NT2/D1 (cell line): Measurements from ENCODE around the gene BMP6.

Source experiments
- DNase-seq: peaks from one replicate; pipeline ENCODE4 v3.0.0-alpha.2; 2011; ENCODE audit warnings: low read depth, low spot score
- H3K27me3 ChIP-seq: 2 replicates; pipeline ENCODE4 v1.6.0; 2011; ENCODE audit warnings: mild to moderate bottlenecking; ENCODE audit not compliant: insufficient read length, insufficient read depth
- H3K36me3 ChIP-seq: 2 replicates; pipeline ENCODE4 v1.6.1; 2011; ENCODE audit warnings: mild to moderate bottlenecking, low read length, mixed read lengths; ENCODE audit not compliant: insufficient read depth, insufficient read length
- H3K4me1 ChIP-seq: 2 replicates; pipeline ENCODE4 v1.5.1; 2011; ENCODE audit not compliant: insufficient read depth, insufficient read length
- H3K4me3 ChIP-seq: 2 replicates; pipeline ENCODE4 v1.5.1; 2011; ENCODE audit warnings: low read depth; ENCODE audit not compliant: insufficient read length
- H3K9ac ChIP-seq: 2 replicates; pipeline ENCODE4 v1.6.0; 2011; ENCODE audit warnings: low read depth; ENCODE audit not compliant: insufficient read length
- H3K9me3 ChIP-seq: 2 replicates; pipeline ENCODE4 v1.5.1; 2011; ENCODE audit warnings: mild to moderate bottlenecking, low read length; ENCODE audit not compliant: insufficient read depth
- SUZ12 ChIP-seq: IDR thresholded peaks from 2 replicates; pipeline ENCODE4 v1.6.1; 2011; ENCODE audit not compliant: insufficient read length, insufficient read depth; ENCODE audit errors: extremely low read depth
- YY1 ChIP-seq: IDR thresholded peaks from 2 replicates; pipeline ENCODE4 v1.6.1; 2011; ENCODE audit not compliant: insufficient read length, insufficient read depth
- ZNF274 ChIP-seq: IDR thresholded peaks from 2 replicates; pipeline ENCODE4 v1.6.1; 2011; ENCODE audit warnings: mild to moderate bottlenecking, low read depth, low read length

The BMP6 gene

DNA sequence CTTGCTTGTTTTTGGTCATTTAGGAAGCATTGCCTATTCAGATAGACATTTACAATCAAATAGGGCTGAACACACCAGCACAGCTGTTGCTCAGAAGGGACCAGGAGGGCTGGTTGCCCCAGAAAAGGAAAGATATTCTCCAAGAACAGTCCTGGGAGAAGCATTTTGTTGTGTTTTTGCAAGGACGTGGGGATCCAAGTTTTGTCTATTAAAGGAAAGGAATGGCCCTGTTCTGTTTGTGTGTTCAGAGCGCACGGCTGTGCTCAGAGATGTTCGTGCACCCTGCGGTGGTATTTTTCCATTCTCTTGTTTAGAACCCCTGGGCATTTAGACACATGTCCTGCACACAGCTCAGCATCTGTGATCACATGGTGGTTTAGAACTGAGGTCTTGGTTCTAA lies 102.2 kb downstream of the BMP6 start:
- no peaks in the 10 kb centered on the region for H3K27me3 ChIP-seq
- TF ChIP-seq SUZ12 (no peak), YY1 (no peak), ZNF274 (no peak)
- no peak for DNase-seq
- H3K9ac ChIP-seq: no peak overlapping the region
- H3K9me3 ChIP-seq: no peaks in the 10 kb centered on the region; the same call in 1 of the 2 replicates
- H3K36me3 ChIP-seq: no peaks in the 10 kb centered on the region
- no peak overlapping the region for H3K4me3 ChIP-seq
- no peaks in the 10 kb centered on the region for H3K4me1 ChIP-seq

DNA sequence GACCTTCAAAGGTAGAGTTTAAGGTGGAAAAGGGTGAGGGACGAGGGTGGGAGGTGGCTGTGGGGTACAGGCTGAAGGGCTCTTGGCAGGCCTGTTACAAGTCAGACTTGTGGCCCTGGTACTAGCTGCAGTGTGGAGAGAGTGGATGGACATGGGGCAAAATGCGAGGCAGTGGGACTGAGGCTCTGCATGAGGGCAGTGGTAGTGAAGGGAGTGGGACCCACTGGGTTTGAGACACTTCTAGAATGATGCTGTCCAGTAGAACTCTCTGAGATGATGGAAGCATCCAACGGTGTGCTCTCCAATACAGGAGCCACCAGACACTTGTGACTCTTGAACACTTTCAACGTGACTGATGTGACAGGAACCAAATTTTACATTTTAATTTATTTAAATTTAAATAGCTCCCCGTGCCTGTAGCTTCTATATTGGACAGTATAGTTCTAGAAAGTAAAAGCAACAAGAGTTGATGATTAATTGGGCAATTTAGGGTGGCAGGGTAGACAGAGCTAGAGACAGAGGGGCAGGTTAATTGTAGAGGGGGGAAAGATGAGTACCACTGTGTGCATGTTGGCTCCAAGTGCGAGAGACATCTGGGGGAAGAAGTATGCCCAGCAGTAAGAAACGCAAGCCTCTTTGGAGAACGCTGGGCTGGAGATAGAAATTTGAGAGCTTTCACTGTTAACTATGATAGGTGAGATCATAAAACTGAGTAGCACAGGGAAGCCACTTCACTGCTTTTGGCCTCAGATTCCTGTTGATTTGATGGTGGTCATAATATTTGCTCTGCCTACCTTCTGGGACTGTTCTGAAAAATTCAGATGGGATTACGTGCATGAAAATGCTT lies 107.2 kb downstream of the BMP6 start:
- H3K9me3 ChIP-seq: no peaks in the 10 kb centered on the region; the same call in 1 of the 2 replicates
- no peaks in the 10 kb centered on the region for H3K27me3 ChIP-seq
- no peaks in the 10 kb centered on the region for H3K4me1 ChIP-seq
- no peak for TF ChIP-seq SUZ12
- TF ChIP-seq YY1: no peak
- no peak for TF ChIP-seq ZNF274
- no peak overlapping the region for H3K9ac ChIP-seq
- DNase-seq: no peak
- no peaks in the 10 kb centered on the region for H3K36me3 ChIP-seq
- no peak overlapping the region for H3K4me3 ChIP-seq

DNA sequence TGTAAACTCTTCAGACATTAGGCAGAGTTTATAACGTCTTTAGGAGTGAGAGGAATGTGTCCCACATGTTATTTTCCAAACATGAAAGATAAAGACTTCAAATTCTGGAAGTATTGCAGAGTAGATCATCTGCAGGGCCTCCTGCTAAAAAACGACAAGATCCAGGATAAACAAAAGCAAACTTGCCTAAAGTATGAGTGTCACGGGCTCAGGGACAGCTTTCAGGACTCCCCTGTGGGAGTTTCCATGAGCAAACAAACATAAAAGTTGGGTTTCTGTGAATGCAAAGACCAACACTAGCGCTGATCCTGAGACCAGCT lies 107.8 kb downstream of the BMP6 start:
- Histone ChIP-seq H3K9ac (no peak overlapping the region), H3K4me1 (no peaks in the 10 kb centered on the region), H3K4me3 (no peak overlapping the region), H3K36me3 (no peaks in the 10 kb centered on the region), H3K9me3 (no peaks in the 10 kb centered on the region; the same call in 1 of the 2 replicates), H3K27me3 (no peaks in the 10 kb centered on the region)
- no peak for DNase-seq
- TF ChIP-seq YY1 (no peak), SUZ12 (no peak), ZNF274 (no peak)

DNA sequence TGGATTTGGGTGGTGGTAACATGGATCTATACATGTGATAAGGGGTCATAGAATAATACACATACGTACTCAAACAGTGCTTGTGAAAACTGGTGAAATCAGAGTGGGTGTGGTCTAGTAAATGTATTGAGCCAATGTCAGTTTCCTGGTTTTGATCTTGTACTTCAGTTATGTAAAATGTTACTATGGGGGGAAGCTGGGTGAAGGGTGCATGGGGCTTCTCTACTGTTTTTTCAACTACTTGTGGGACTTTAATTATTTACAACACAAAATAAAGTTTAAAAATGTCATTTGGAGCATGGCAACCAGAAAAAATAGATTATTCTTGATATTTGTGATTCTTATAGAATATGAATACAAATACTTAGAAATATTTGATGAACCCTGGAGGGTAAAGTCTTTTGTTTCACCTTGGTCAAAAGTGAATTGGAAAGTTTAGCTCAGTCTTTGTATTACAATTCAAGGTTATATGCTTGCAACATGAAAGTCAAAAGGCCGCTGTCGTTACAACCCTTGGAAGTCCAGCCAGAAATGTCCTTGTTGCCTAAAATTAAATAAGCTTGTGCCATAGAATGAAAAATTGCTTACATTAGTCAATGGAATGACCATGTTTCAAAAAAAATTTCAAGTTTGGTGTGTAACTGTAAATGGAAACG lies 110.6 kb downstream of the BMP6 start:
- Histone ChIP-seq H3K9ac (no peak overlapping the region), H3K4me3 (no peak overlapping the region)
- TF ChIP-seq SUZ12 (no peak), YY1 (no peak), ZNF274 (no peak)

DNA sequence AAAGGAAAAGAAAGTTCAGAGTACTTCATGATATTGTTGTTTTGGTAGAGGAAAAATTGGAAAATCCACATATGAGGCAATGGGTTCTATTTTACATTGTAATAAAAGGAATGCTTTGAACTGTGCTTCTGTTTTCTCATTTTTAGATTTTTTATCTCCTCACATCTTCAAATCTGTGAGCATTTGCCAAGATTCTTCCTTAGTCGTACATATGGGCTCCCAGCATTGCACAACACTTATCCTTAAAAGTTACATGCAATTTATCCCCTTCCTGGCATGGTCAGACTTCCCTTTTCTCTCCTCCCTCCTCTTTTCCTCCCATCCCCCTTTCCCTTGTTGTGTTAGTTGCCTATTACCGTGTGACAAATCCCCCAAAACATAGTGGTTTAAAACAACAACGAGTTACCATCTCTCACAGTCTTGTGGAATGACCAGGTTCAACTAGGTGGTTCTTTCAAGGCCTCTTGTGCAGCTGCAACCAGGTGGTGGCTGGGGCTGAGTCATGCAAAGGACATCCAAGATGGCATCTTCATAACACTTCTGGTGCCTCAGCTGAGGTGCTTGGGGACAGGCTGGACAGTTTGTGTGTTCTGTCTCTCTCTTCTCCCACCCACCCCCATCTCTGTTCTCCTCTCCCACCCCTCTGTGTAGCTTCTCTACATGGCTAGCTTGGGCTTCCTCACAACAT lies 116.0 kb downstream of the BMP6 start:
- Histone ChIP-seq H3K4me3 (no peak overlapping the region), H3K9me3 (no peaks in the 10 kb centered on the region), H3K36me3 (no peaks in the 10 kb centered on the region), H3K9ac (no peak overlapping the region), H3K4me1 (no peaks in the 10 kb centered on the region), H3K27me3 (no peaks in the 10 kb centered on the region)
- no peak for TF ChIP-seq ZNF274
- no peak for TF ChIP-seq YY1
- TF ChIP-seq SUZ12: no peak
- no peak for DNase-seq

More for the DNA sequence above, 110.6 kb downstream of the BMP6 start:
- no peaks in the 10 kb centered on the region for H3K4me1 ChIP-seq
- H3K27me3 ChIP-seq: no peaks in the 10 kb centered on the region
- H3K36me3 ChIP-seq: no peaks in the 10 kb centered on the region
- no peak for DNase-seq
- H3K9me3 ChIP-seq: no peaks in the 10 kb centered on the region

DNA sequence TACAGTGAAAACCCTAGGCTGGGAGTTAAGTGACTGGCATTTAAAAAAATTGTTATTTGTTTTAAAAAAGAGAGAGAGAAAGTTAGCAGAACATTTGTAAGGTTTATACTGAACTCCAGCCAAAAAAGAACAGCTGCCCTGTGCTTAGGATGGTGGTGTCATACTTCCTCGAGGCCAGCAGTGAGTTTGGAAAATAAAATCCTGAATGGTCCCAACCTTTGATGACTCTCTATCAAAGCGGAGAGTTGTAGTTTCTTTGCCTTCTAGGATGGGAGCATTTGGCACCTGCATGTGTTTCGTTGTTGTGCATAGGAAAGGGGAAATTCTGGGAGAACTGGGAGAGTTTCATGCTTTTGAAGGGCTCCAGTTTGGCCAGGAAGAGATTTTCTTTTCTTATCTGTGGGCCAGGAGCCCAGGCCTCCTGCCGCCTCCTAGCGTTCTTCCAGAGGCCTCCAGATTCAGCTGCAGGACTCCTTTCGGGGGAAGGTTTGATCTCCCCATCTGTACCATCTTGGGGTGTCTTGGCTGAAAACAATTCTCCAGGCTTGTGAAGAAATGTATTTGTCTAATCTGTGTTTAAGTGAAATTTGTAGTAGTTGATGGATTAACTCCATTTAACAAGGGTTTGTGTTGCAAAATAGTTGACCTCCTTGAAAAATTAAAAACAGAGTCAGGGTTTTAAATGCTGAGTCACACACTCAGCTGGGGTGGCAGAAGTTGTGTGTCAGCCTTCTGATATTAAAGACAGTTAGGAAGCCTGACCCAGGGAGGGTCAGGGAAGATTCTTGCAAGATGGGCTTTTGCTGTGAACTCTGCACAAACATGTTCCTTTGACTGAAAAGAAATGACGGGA lies 121.3 kb downstream of the BMP6 start:
- TF ChIP-seq YY1 (no peak), SUZ12 (no peak), ZNF274 (no peak)
- Histone ChIP-seq H3K9ac (no peak overlapping the region), H3K36me3 (no peaks in the 10 kb centered on the region), H3K4me3 (no peak overlapping the region), H3K4me1 (no peaks in the 10 kb centered on the region), H3K9me3 (peaks cover 17% of the 10 kb centered on the region), H3K27me3 (no peaks in the 10 kb centered on the region)
- DNase-seq: no peak
